NCI-H146 treated with DMSO at 0.1 percent for 48 hours (cell line): ENCODE data around the gene IMPDH1.

ENCODE experiments used
- DNase-seq: peaks from one replicate; lab custom pipeline; 2025; ENCODE audit not compliant: unreplicated experiment; lab: John Stamatoyannopoulos, UW

Gene IMPDH1

GRCh38 chr7:128435327-128435686 is 25.5 kb upstream of the IMPDH1 start:
- peak; percentile 20 for DNase-seq

- DNase-seq, result no peak
Measured at GRCh38 chr7:128434413-128435326, 24.9 kb upstream of the IMPDH1 start.

- DNase-seq, result no peak
Measured at GRCh38 chr7:128431754-128432153, 22.0 kb upstream of the IMPDH1 start.

GRCh38 chr7:128431221-128431620 is 21.4 kb upstream of the IMPDH1 start:
- no peak for DNase-seq

GRCh38 chr7:128430207-128430606 is 20.4 kb upstream of the IMPDH1 start:
- DNase-seq, result no peak

- DNase-seq, result peak; percentile 58
Measured at GRCh38 chr7:128427289-128427891, 17.6 kb upstream of the IMPDH1 start.

- peak; percentile 29 for DNase-seq
Measured at GRCh38 chr7:128425850-128426249, 16.1 kb upstream of the IMPDH1 start.

- no peak for DNase-seq
Measured at GRCh38 chr7:128424686-128425275, 15.0 kb upstream of the IMPDH1 start.

- DNase-seq, result no peak
Measured at GRCh38 chr7:128422842-128423241, 13.1 kb upstream of the IMPDH1 start.

GRCh38 chr7:128422037-128422436 is 12.3 kb upstream of the IMPDH1 start:
- DNase-seq, result no peak

- DNase-seq, result no peak
Measured at GRCh38 chr7:128421384-128421783, 11.6 kb upstream of the IMPDH1 start.

- no peak for DNase-seq
Measured at GRCh38 chr7:128420773-128421172, 11.0 kb upstream of the IMPDH1 start.

GRCh38 chr7:128419257-128419656 is 9.5 kb upstream of the IMPDH1 start:
- no peak for DNase-seq

- DNase-seq, result no peak
Measured at GRCh38 chr7:128417071-128417470, 7.3 kb upstream of the IMPDH1 start.

GRCh38 chr7:128415217-128415785 is 5.5 kb upstream of the IMPDH1 start:
- DNase-seq, result no peak

- DNase-seq, result no peak
Measured at GRCh38 chr7:128410451-128410753, 620 bp upstream of the IMPDH1 start.

GRCh38 chr7:128408709-128409595 is 830 bp downstream of the IMPDH1 start:
- DNase-seq, result no peak

GRCh38 chr7:128407751-128408708 is 1.8 kb downstream of the IMPDH1 start:
- no peak for DNase-seq

- DNase-seq, result no peak
Measured at GRCh38 chr7:128407233-128407589, 2.6 kb downstream of the IMPDH1 start.
